Measurements from ENCODE around the gene RPS21. TPM values are rescaled to one million over a fixed set of nuclear protein-coding genes. Genes with fewer than 3 reads are reported as not detected.

RPS21 gene
- total and polyA plus RNA-seq, 9 of the 15 experiments (the other 6 are each of a cell fraction or from before 2014, with no cell fraction given) = 1,380 to 5,647 (median 3,091) TPM

DNA sequence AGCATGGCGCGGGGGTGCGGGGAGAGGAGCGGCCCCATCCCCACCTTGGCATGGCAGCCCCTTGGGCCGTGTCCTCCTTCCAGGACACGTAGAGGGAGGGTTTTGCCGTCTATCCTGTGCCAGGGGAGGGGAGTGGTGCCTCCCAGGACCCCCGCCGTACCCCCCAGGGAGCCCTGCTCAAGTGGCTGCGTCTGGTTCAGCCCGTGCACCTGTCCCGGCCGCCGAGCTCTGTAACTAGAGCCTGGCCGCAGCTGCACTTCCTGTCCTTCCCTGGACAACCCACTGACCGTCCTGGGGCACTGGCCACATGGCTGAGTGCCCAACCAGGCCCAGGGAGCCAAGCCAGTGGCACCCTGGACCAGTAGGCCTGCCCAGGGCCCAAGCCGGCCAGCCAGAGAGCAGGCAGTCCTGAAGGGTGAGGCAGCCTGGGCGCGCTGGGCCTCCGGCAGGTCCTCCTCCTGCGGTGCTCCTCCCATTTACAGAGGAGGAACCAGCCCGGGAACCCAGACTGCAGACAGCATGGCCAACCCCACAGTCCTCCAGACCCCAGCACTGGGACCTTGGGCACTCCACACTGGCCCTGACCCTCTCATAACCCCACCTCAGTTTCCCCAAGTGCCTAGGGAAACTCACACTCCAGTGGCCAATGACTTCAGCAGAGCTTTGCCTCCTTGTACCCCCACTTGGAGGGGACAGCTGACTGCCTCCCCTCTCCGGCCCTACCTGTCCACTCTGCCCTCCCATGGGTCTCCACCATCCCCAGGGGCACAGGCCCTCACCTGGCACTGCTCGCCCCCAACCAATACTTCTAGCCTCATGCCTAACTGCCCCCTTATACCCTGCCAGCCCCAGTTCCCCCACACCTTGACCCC lies 28.5 kb upstream of the RPS21 start (continued):
- TF ChIP-seq, protein P1, sequence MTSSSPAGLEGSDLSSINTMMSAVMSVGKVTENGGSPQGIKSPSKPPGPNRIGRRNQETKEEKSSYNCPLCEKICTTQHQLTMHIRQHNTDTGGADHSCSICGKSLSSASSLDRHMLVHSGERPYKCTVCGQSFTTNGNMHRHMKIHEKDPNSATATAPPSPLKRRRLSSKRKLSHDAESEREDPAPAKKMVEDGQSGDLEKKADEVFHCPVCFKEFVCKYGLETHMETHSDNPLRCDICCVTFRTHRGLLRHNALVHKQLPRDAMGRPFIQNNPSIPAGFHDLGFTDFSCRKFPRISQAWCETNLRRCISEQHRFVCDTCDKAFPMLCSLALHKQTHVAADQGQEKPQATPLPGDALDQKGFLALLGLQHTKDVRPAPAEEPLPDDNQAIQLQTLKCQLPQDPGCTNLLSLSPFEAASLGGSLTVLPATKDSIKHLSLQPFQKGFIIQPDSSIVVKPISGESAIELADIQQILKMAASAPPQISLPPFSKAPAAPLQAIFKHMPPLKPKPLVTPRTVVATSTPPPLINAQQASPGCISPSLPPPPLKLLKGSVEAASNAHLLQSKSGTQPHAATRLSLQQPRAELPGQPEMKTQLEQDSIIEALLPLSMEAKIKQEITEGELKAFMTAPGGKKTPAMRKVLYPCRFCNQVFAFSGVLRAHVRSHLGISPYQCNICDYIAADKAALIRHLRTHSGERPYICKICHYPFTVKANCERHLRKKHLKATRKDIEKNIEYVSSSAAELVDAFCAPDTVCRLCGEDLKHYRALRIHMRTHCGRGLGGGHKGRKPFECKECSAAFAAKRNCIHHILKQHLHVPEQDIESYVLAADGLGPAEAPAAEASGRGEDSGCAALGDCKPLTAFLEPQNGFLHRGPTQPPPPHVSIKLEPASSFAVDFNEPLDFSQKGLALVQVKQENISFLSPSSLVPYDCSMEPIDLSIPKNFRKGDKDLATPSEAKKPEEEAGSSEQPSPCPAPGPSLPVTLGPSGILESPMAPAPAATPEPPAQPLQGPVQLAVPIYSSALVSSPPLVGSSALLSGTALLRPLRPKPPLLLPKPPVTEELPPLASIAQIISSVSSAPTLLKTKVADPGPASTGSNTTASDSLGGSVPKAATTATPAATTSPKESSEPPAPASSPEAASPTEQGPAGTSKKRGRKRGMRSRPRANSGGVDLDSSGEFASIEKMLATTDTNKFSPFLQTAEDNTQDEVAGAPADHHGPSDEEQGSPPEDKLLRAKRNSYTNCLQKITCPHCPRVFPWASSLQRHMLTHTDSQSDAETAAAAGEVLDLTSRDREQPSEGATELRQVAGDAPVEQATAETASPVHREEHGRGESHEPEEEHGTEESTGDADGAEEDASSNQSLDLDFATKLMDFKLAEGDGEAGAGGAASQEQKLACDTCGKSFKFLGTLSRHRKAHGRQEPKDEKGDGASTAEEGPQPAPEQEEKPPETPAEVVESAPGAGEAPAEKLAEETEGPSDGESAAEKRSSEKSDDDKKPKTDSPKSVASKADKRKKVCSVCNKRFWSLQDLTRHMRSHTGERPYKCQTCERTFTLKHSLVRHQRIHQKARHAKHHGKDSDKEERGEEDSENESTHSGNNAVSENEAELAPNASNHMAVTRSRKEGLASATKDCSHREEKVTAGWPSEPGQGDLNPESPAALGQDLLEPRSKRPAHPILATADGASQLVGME (CRISPR knock-in tag; IDR thresholded peaks at IDR 0.05) = no peak
- TF ChIP-seq ATF6 (CRISPR knock-in tag; IDR thresholded peaks at IDR 0.05) (0 out of 2 replicates have a peak, but pooled peaks have one; percentile 4), ZBTB17 (CRISPR knock-in tag; IDR thresholded peaks at IDR 0.05) (no peak), DMBX1 (CRISPR knock-in tag; IDR thresholded peaks at IDR 0.05; ENCODE audit: borderline replicate concordance) (no peak), UBTF (IDR thresholded peaks at IDR 0.05; ENCODE audit: borderline replicate concordance in 1 of 2, low read depth in 2 of 2, low read length in 2 of 2) (0 out of 4 replicates have a peak, but pooled peaks of 1 of the 2 experiments have one; percentile 50), ZNF165 (CRISPR knock-in tag; IDR thresholded peaks at IDR 0.05; ENCODE audit: borderline replicate concordance) (no peak), ZNF146 (CRISPR knock-in tag; IDR thresholded peaks at IDR 0.05; ENCODE audit: unreplicated experiment) (peak; percentile 6), RBFOX2 (IDR thresholded peaks at IDR 0.05; ENCODE audit: low read depth, low read length) (peak; percentile 34), ZBTB8A (IDR thresholded peaks at IDR 0.05; ENCODE audit: partially characterized antibody) (no peak)
- TF ChIP-seq, protein P2, sequence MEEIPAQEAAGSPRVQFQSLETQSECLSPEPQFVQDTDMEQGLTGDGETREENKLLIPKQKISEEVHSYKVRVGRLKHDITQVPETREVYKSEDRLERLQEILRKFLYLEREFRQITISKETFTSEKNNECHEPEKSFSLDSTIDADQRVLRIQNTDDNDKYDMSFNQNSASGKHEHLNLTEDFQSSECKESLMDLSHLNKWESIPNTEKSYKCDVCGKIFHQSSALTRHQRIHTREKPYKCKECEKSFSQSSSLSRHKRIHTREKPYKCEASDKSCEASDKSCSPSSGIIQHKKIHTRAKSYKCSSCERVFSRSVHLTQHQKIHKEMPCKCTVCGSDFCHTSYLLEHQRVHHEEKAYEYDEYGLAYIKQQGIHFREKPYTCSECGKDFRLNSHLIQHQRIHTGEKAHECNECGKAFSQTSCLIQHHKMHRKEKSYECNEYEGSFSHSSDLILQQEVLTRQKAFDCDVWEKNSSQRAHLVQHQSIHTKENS (CRISPR knock-in tag; IDR thresholded peaks at IDR 0.05) = no peak
- TF ChIP-seq, protein P3, sequence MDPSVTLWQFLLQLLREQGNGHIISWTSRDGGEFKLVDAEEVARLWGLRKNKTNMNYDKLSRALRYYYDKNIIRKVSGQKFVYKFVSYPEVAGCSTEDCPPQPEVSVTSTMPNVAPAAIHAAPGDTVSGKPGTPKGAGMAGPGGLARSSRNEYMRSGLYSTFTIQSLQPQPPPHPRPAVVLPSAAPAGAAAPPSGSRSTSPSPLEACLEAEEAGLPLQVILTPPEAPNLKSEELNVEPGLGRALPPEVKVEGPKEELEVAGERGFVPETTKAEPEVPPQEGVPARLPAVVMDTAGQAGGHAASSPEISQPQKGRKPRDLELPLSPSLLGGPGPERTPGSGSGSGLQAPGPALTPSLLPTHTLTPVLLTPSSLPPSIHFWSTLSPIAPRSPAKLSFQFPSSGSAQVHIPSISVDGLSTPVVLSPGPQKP (CRISPR knock-in tag; IDR thresholded peaks at IDR 0.05) = no peak
